Right lobe of liver (tissue), 4 donors: ENCODE data around the gene AFG1L.

Experiments
- CTCF ChIP-seq, 4 donors: fragments of 200-600 bp in 3 of 4; fragments of 450-650 bp in 1 of 4; IDR thresholded peaks; one replicate each; pipeline versions ENCODE4 v1.5.1 to v1.8.0; 2016 to 2022; ENCODE audit warnings: antibody characterized with exemption in 4 of 4, mild to moderate bottlenecking in 2 of 4
- POLR2A ChIP-seq: fragments of 450-650 bp; IDR thresholded peaks from one replicate; pipeline ENCODE4 v1.6.1; 2017; ENCODE audit warnings: antibody characterized with exemption, mild to moderate bottlenecking
- donor health status: DM: no; HTN: no; CAD: no.
- donor health status: DM: no; HTN: no; CAD: no.
- donor health status: DM: no; HTN: yes; CAD: no.

GRCh38 chr6:108383981-108384380, 89.1 kb downstream of the AFG1L start:
- no peak for TF ChIP-seq POLR2A
- TF ChIP-seq CTCF (IDR thresholded peaks at IDR 0.05) = no peak
